ENCODE results near the gene PDE11A.

- TF ChIP-seq CTCF (IDR thresholded peaks at IDR 0.05 in 8 of 11, conservative IDR thresholded peaks at IDR 0.05 in 3 of 11) (no peak), POLR2A (IDR thresholded peaks at IDR 0.05) (no peak)
Observed at GRCh38 chr2:177679611-177680605, 392.7 kb downstream of the PDE11A start.
